ENCODE data around the gene DST.

The DST gene

DNA sequence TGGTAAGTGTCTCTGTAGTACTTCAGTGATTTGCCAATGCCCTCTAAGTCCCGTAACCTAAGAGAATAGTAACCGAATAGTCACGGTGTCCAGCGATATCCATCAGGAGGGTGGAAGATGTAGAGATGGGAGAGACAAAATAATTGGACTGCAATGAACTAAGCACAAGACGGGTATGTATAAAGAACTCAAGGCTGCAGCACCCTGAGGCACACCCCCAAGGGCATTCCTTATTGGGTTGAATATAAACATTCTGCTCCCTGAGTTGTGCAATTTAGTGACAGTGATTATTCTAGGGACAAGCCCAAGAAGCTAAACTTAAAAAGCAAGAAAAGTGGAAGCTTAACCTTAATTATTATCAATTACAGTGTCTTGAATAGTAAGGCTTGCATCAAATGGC is 14.6 kb downstream of the DST start:
- Histone ChIP-seq H3K4me3 (ENCODE audit: low read length) (no peak overlapping the region), H2AFZ (ENCODE audit: low read length) (no peak overlapping the region), H3K9me3 (replicated peaks; ENCODE audit: insufficient read depth, low read length) (no peaks in the 10 kb centered on the region), H3K27ac (ENCODE audit: low read length) (no peak overlapping the region), H3K27me3 (replicated peaks; ENCODE audit: insufficient read depth, low read length) (no peaks in the 10 kb centered on the region), H3K4me1 (ENCODE audit: low read length) (0 out of 2 replicates have a peak, but pooled peaks cover 4% of the 10 kb centered on the region), H3K36me3 (replicated peaks; ENCODE audit: insufficient read depth, low read length) (no peaks in the 10 kb centered on the region; the same call in 1 of the 2 replicates), H3K79me2 (ENCODE audit: low read length) (no peaks in the 10 kb centered on the region), H3K9me2 (replicated peaks; ENCODE audit: insufficient read depth, low read length) (no peaks in the 10 kb centered on the region), H4K20me1 (ENCODE audit: insufficient read depth, low read length) (no peaks in the 10 kb centered on the region), H3F3A (ENCODE audit: insufficient read depth, low read length) (no peaks in the 10 kb centered on the region), H3K4me2 (ENCODE audit: low read depth, low read length) (no peak overlapping the region), H3K9ac (ENCODE audit: low read length) (no peak overlapping the region)
- DNase-seq, result no peak
- TF ChIP-seq EZH2phosphoT487 (IDR thresholded peaks at IDR 0.05; ENCODE audit: low read length) (no peak), EZH2 (optimal IDR thresholded peaks at IDR 0.05; ENCODE audit: low read depth, low read length) (no peak)
- TF ChIP-seq, protein P1, sequence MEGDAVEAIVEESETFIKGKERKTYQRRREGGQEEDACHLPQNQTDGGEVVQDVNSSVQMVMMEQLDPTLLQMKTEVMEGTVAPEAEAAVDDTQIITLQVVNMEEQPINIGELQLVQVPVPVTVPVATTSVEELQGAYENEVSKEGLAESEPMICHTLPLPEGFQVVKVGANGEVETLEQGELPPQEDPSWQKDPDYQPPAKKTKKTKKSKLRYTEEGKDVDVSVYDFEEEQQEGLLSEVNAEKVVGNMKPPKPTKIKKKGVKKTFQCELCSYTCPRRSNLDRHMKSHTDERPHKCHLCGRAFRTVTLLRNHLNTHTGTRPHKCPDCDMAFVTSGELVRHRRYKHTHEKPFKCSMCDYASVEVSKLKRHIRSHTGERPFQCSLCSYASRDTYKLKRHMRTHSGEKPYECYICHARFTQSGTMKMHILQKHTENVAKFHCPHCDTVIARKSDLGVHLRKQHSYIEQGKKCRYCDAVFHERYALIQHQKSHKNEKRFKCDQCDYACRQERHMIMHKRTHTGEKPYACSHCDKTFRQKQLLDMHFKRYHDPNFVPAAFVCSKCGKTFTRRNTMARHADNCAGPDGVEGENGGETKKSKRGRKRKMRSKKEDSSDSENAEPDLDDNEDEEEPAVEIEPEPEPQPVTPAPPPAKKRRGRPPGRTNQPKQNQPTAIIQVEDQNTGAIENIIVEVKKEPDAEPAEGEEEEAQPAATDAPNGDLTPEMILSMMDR (IDR thresholded peaks at IDR 0.05; ENCODE audit: low read length), result no peak

- Histone ChIP-seq H2AFZ (ENCODE audit: low read length) (no peak overlapping the region), H3K9me3 (replicated peaks; ENCODE audit: insufficient read depth, low read length) (no peaks in the 10 kb centered on the region), H3K79me2 (ENCODE audit: low read length) (no peaks in the 10 kb centered on the region), H3F3A (ENCODE audit: insufficient read depth, low read length) (no peaks in the 10 kb centered on the region), H3K27ac (ENCODE audit: low read length) (no peak overlapping the region), H3K9me2 (replicated peaks; ENCODE audit: insufficient read depth, low read length) (no peaks in the 10 kb centered on the region), H3K27me3 (replicated peaks; ENCODE audit: insufficient read depth, low read length) (no peaks in the 10 kb centered on the region), H4K20me1 (ENCODE audit: insufficient read depth, low read length) (no peaks in the 10 kb centered on the region), H3K36me3 (replicated peaks; ENCODE audit: insufficient read depth, low read length) (no peaks in the 10 kb centered on the region; the same call in 1 of the 2 replicates), H3K4me1 (ENCODE audit: low read length) (0 out of 2 replicates have a peak, but pooled peaks cover 4% of the 10 kb centered on the region), H3K4me2 (ENCODE audit: low read depth, low read length) (no peak overlapping the region), H3K4me3 (ENCODE audit: low read length) (no peak overlapping the region), H3K9ac (ENCODE audit: low read length) (no peak overlapping the region)
- no peak for TF ChIP-seq EZH2 (optimal IDR thresholded peaks at IDR 0.05; ENCODE audit: low read depth, low read length)
- no peak for TF ChIP-seq EZH2phosphoT487 (IDR thresholded peaks at IDR 0.05; ENCODE audit: low read length)
- no peak for DNase-seq
Measured at GRCh38 chr6:56625356-56625755, 17.3 kb downstream of the DST start.

DNA sequence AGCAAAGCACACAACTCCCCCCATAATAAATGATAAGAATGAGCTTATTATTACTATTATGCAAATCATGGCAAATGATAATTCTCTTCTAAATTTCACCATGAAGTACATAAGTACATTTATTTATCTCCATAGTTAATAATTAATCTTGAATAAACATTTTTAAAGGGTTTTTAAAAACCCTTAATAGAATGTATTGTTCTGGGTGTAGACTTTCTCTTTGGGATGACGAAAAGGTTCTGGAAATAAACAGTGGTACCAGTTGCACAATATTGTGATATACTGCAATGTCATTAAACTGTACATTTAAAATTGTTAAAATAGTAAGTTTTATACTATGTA is 18.0 kb downstream of the DST start:
- no peaks in the 10 kb centered on the region for H3K79me2 ChIP-seq (ENCODE audit: low read length)
- no peak overlapping the region for H3K27ac ChIP-seq (ENCODE audit: low read length)
- H3K36me3 ChIP-seq (replicated peaks; ENCODE audit: insufficient read depth, low read length), result peaks cover 3% of the 10 kb centered on the region; the same call in 1 of the 2 replicates
- no peak overlapping the region for H3K9ac ChIP-seq (ENCODE audit: low read length)
- H3K4me2 ChIP-seq (ENCODE audit: low read depth, low read length), result no peak overlapping the region
- H3F3A ChIP-seq (ENCODE audit: insufficient read depth, low read length), result no peaks in the 10 kb centered on the region
- no peak for DNase-seq
- 0 out of 2 replicates have a peak, but pooled peaks cover 4% of the 10 kb centered on the region for H3K4me1 ChIP-seq (ENCODE audit: low read length)
- H3K9me3 ChIP-seq (replicated peaks; ENCODE audit: insufficient read depth, low read length), result no peaks in the 10 kb centered on the region
- no peaks in the 10 kb centered on the region for H3K27me3 ChIP-seq (replicated peaks; ENCODE audit: insufficient read depth, low read length)
- H2AFZ ChIP-seq (ENCODE audit: low read length), result no peak overlapping the region
- H4K20me1 ChIP-seq (ENCODE audit: insufficient read depth, low read length), result no peaks in the 10 kb centered on the region
- TF ChIP-seq EZH2phosphoT487 (IDR thresholded peaks at IDR 0.05; ENCODE audit: low read length) (no peak), EZH2 (optimal IDR thresholded peaks at IDR 0.05; ENCODE audit: low read depth, low read length) (no peak)
- TF ChIP-seq, protein P1 (IDR thresholded peaks at IDR 0.05; ENCODE audit: low read length), result no peak
- H3K4me3 ChIP-seq (ENCODE audit: low read length), result no peak overlapping the region
- no peaks in the 10 kb centered on the region for H3K9me2 ChIP-seq (replicated peaks; ENCODE audit: insufficient read depth, low read length)

- Histone ChIP-seq H3K4me1 (ENCODE audit: low read length) (0 out of 2 replicates have a peak, but pooled peaks cover 4% of the 10 kb centered on the region), H2AFZ (ENCODE audit: low read length) (no peak overlapping the region), H3K4me2 (ENCODE audit: low read depth, low read length) (no peak overlapping the region), H3K27me3 (replicated peaks; ENCODE audit: insufficient read depth, low read length) (no peaks in the 10 kb centered on the region), H3K9me3 (replicated peaks; ENCODE audit: insufficient read depth, low read length) (no peaks in the 10 kb centered on the region), H3F3A (ENCODE audit: insufficient read depth, low read length) (no peaks in the 10 kb centered on the region), H3K9ac (ENCODE audit: low read length) (no peak overlapping the region), H3K27ac (ENCODE audit: low read length) (no peak overlapping the region), H4K20me1 (ENCODE audit: insufficient read depth, low read length) (no peaks in the 10 kb centered on the region), H3K79me2 (ENCODE audit: low read length) (no peaks in the 10 kb centered on the region), H3K9me2 (replicated peaks; ENCODE audit: insufficient read depth, low read length) (no peaks in the 10 kb centered on the region), H3K4me3 (ENCODE audit: low read length) (no peak overlapping the region), H3K36me3 (replicated peaks; ENCODE audit: insufficient read depth, low read length) (peaks cover 3% of the 10 kb centered on the region; the same call in 1 of the 2 replicates)
- DNase-seq, result no peak
- TF ChIP-seq EZH2phosphoT487 (IDR thresholded peaks at IDR 0.05; ENCODE audit: low read length) (no peak), EZH2 (optimal IDR thresholded peaks at IDR 0.05; ENCODE audit: low read depth, low read length) (no peak)
- TF ChIP-seq, protein P1 (IDR thresholded peaks at IDR 0.05; ENCODE audit: low read length), result no peak
Measured at GRCh38 chr6:56624046-56624727, 18.5 kb downstream of the DST start.
